Stimulated activated naive CD8-positive, alpha-beta T cell treated with anti-CD3 and anti-CD28 coated beads, Interleukin-15, amount 100 ng/mL, for 72 hours (primary cell): ENCODE measurements around the gene NAXE.
A peak's percentile ranks its signal among the peaks of the same experiment; 100 is the strongest.

ENCODE experiments used
- ATAC-seq: fragments of 150-1000 bp; cut with Tn5 transposase; 2 replicates; pipeline ENCODE4 v1.10.0; 2021; ENCODE audit warnings: mild to moderate bottlenecking, moderate library complexity
- DNase-seq, 2 donors: peaks; one replicate each; pipeline ENCODE4 v3.0.0; 2021 to 2022
- H3K27ac Mint-ChIP-seq, 2 donors: one replicate each; pipeline ENCODE4 v1.8.0; 2022; ENCODE audit warnings: mild to moderate bottlenecking in 2 of 2, mixed read lengths in 2 of 2, moderate library complexity in 2 of 2
- H3K27me3 Mint-ChIP-seq: one replicate; pipeline ENCODE4 v1.8.0; 2022; ENCODE audit warnings: mixed read lengths
- H3K4me1 Mint-ChIP-seq: one replicate; pipeline ENCODE4 v1.8.0; 2022; ENCODE audit warnings: mild to moderate bottlenecking, mixed read lengths
- H3K4me3 Mint-ChIP-seq, 2 donors: one replicate each; pipeline ENCODE4 v1.8.0; 2022; ENCODE audit warnings: mild to moderate bottlenecking in 2 of 2, mixed read lengths in 2 of 2, moderate library complexity in 1 of 2
- H3K9me3 Mint-ChIP-seq, 2 donors: one replicate each; pipeline ENCODE4 v1.8.0; 2022; ENCODE audit warnings: mixed read lengths in 2 of 2

Gene NAXE

GRCh38 chr1:156556354-156556753 lies 35.2 kb upstream of the NAXE start:
- Mint-ChIP-seq H3K4me1 (no peaks in the 10 kb centered on the region), H3K9me3 (no peaks in the 10 kb centered on the region), H3K27ac (no peak overlapping the region), H3K27me3 (no peaks in the 10 kb centered on the region), H3K4me3 (no peak overlapping the region)
- ATAC-seq = no peak
- no peak for DNase-seq

DNA sequence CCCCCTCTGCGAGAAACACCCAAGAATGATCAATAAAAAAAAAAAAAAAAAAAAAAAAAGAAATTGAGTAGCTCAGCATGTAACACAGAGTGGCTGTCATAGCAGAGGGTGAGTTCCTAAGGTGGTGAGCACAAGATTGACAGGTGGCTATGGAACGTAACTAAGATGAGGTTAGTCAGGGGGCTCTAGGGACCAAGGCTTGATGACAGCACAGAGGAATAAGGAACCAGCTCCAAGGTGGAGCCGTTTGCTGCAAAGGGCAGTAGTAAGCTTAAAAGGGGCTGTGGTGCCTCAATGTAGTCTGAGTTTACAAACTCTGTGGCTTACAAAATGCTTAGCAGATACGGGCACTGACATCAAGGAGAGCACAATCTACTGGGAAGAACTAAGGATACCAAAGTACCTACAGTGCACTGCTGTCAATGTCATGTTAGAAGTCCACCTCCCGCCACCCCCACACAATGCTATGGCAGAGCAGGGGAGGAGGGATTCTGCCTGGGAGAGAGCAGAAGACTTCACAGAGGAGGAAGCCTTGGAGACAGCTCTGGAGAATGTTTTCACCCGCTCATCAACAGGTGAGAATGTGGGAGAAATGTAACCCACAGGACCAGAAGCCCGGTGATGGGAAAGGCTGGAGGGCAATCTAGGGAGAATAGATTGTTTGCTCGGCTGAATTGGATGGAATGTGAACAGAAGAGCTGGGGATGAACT lies 32.3 kb upstream of the NAXE start:
- Mint-ChIP-seq H3K27ac (no peak overlapping the region), H3K27me3 (no peaks in the 10 kb centered on the region), H3K4me3 (no peak overlapping the region), H3K9me3 (no peaks in the 10 kb centered on the region), H3K4me1 (no peaks in the 10 kb centered on the region)
- ATAC-seq (no peak), DNase-seq (no peak)

- no peak for DNase-seq
- no peak for ATAC-seq
- Mint-ChIP-seq H3K27me3 (no peaks in the 10 kb centered on the region), H3K27ac (no peak overlapping the region), H3K4me3 (no peak overlapping the region), H3K4me1 (no peaks in the 10 kb centered on the region), H3K9me3 (no peaks in the 10 kb centered on the region)
Observed at GRCh38 chr1:156559797-156560385, 31.7 kb upstream of the NAXE start.

GRCh38 chr1:156560585-156561163 lies 30.9 kb upstream of the NAXE start:
- Mint-ChIP-seq H3K4me3 (no peak overlapping the region), H3K9me3 (no peaks in the 10 kb centered on the region), H3K4me1 (no peaks in the 10 kb centered on the region), H3K27me3 (no peaks in the 10 kb centered on the region), H3K27ac (peak overlapping the region in 1 of 2 donors; percentile 35)
- ATAC-seq (no peak), DNase-seq (no peak)

DNA sequence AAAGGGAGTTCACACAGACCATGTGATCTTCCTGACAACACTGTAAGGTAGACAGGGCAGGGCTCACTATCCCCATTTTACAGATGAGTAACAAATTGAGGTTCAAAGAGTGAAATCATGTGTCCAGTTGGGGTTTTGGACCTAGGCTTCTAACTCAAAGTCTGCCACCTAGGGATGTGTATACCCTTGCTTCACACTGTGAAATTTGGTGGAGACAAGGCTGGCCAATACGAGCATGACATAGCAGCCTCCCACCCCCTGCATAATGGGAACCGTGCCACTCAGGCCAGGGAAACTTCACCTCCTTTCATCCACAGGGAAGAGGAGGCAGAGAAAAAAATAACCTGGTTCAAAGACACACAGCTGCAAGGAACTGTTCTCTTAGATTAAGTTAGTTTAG lies 26.1 kb upstream of the NAXE start:
- no peak overlapping the region for H3K4me3 Mint-ChIP-seq
- no peak overlapping the region for H3K27ac Mint-ChIP-seq
- H3K4me1 Mint-ChIP-seq = peaks cover 4% of the 10 kb centered on the region
- no peak for DNase-seq
- ATAC-seq = no peak
- H3K9me3 Mint-ChIP-seq = no peaks in the 10 kb centered on the region
- no peaks in the 10 kb centered on the region for H3K27me3 Mint-ChIP-seq

- peak overlapping the region in 1 of 2 donors; percentile 79 for H3K27ac Mint-ChIP-seq
- H3K4me3 Mint-ChIP-seq = no peak overlapping the region
- H3K9me3 Mint-ChIP-seq = no peaks in the 10 kb centered on the region
- H3K4me1 Mint-ChIP-seq = peaks cover 11% of the 10 kb centered on the region
- DNase-seq (no peak), ATAC-seq (no peak)
- H3K27me3 Mint-ChIP-seq = peaks cover 5% of the 10 kb centered on the region
Observed at GRCh38 chr1:156566436-156566835, 25.1 kb upstream of the NAXE start.

DNA sequence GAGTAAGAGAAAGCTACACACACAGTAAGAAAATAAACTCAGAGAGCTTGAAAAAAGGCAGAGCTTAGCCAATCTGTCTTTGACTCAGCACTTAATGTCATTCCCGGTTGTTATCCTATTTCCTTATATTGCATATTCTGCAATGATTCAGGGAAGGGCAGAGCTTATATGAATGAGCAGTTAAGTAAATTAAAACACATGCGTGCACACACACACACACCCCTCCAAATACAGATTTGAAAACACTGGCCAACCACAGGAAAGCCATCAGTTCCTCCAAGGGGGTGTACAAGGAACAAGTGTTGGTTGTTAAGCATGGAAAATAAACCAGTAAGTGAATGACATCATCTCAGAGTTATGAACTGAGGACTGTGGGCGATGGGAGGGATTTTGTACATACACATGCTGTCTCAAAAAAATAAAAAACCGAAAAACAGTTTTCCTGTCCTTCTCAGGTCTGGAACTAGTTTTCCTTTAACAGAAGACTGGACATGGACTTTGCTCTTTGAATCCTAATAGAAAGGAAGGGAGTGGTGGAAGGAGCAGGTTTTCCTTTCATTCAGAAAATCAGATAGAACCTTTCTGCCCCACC lies 20.2 kb upstream of the NAXE start:
- Mint-ChIP-seq H3K9me3 (no peaks in the 10 kb centered on the region), H3K4me3 (peak overlapping the region; percentile 95 to 97), H3K27ac (no peak overlapping the region), H3K4me1 (peaks cover 28% of the 10 kb centered on the region), H3K27me3 (peaks cover 25% of the 10 kb centered on the region)
- no peak for DNase-seq
- no peak for ATAC-seq

DNA sequence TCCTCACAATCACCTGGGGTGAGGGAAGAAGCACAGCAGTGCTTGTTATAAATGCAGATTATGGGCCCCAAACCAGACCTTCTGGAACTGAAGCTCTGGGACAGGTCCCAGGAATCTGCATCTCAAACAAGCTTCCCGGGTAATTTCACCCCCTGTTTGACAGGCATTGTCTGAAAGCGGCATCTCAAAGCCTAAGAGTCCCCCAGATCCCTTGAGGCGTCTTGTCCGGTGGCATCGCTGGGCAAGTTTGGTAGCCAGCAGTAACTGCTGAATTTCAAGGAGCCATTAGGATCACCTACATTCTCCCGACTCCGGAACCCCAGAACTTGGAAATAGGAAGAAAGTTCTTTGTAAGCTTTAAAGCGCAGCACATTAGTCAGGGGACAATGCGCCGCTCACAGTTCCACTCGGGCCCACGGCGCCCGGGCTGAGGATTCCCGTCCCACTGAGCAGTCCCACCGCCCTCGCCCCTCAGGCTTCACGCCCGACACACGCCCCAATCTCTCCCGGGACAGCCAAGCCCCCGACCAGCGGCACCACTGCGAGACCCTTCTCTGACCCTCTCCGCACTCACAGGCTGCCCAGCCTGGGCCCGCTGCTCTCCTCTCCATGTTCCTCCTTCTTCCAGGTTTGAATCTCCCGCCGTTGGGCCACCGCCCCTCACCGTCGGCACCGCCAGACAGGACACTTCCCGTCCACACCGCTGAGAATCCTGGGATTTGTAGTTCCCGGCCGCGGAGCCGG lies 19.5 kb upstream of the NAXE start, which contains the start of gene IQGAP3:
IQGAP3 (minus strand) TSS at position 647 of the 744 bp plus-strand sequence; CDS start at position 611, 36 bp downstream.
- DNase-seq = peak; percentile 69
- H3K27ac Mint-ChIP-seq = peak within 1 kb of the TSS; percentile 64 to 87
- peak within 1 kb of the TSS; percentile 95 to 97 for H3K4me3 Mint-ChIP-seq
- peaks cover 24% of the 10 kb centered on the region for H3K4me1 Mint-ChIP-seq
- peaks cover 25% of the 10 kb centered on the region for H3K27me3 Mint-ChIP-seq
- peak; percentile 93 for ATAC-seq
- H3K9me3 Mint-ChIP-seq = no peaks in the 10 kb centered on the region

- Mint-ChIP-seq H3K4me3 (peak overlapping the region; percentile 95 to 97), H3K4me1 (peaks cover 24% of the 10 kb centered on the region), H3K27me3 (peaks cover 25% of the 10 kb centered on the region), H3K27ac (peak overlapping the region; percentile 64 to 87), H3K9me3 (no peaks in the 10 kb centered on the region)
- ATAC-seq = peak; percentile 19
- DNase-seq = no peak
Observed at GRCh38 chr1:156572663-156573018, 18.9 kb upstream of the NAXE start.

GRCh38 chr1:156574039-156574633 lies 17.4 kb upstream of the NAXE start:
- no peak overlapping the region for H3K27ac Mint-ChIP-seq
- no peaks in the 10 kb centered on the region for H3K9me3 Mint-ChIP-seq
- DNase-seq (no peak), ATAC-seq (no peak)
- H3K4me1 Mint-ChIP-seq = peaks cover 24% of the 10 kb centered on the region
- H3K27me3 Mint-ChIP-seq = peaks cover 25% of the 10 kb centered on the region
- no peak overlapping the region for H3K4me3 Mint-ChIP-seq

GRCh38 chr1:156577550-156577949 lies 14.0 kb upstream of the NAXE start:
- Mint-ChIP-seq H3K9me3 (no peaks in the 10 kb centered on the region), H3K4me3 (no peak overlapping the region), H3K27ac (no peak overlapping the region), H3K4me1 (peaks cover 24% of the 10 kb centered on the region), H3K27me3 (peaks cover 9% of the 10 kb centered on the region)
- DNase-seq (no peak), ATAC-seq (no peak)

DNA sequence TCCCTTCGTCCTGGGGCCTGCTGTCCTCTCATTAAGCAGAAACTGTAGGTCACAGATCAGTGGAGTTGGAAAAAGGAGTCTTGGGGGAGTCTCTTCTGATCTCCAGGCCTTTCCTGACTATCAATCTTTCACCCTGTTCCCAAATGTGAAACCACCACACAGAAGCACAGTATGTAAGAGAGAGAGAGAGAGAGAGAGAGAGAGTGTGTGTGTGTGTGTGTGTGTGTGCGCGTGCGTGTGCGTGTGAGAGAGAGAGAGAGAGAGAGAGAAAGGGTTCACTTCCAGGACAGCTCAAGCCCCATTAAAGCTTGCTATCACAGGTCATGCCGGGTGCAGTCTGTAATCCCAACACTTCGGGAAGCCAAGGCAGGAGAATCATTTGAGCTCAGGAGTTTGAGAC lies 13.5 kb upstream of the NAXE start:
- no peaks in the 10 kb centered on the region for H3K9me3 Mint-ChIP-seq
- no peak overlapping the region for H3K4me3 Mint-ChIP-seq
- DNase-seq (no peak), ATAC-seq (no peak)
- no peak overlapping the region for H3K27ac Mint-ChIP-seq
- H3K27me3 Mint-ChIP-seq = peaks cover 4% of the 10 kb centered on the region
- peaks cover 24% of the 10 kb centered on the region for H3K4me1 Mint-ChIP-seq

- ATAC-seq = no peak
- peak within 1 kb of the TSS in 1 of 2 donors; percentile 14 for H3K27ac Mint-ChIP-seq
Observed at GRCh38 chr1:156579472-156579871, 12.1 kb upstream of the NAXE start, which contains the start of gene TTC24. Gene TTC24 (plus strand): TSS chr1:156579723. CDS start chr1:156581365, 1,642 bp downstream.

GRCh38 chr1:156581661-156582387 lies 9.8 kb upstream of the NAXE start:
- peak overlapping the region; percentile 98 to 99 for H3K27ac Mint-ChIP-seq

More at GRCh38 chr1:156579472-156579871, 12.1 kb upstream of the NAXE start, which contains the start of gene TTC24:
- Mint-ChIP-seq H3K4me1 (peaks cover 37% of the 10 kb centered on the region), H3K9me3 (no peaks in the 10 kb centered on the region), H3K4me3 (no peak within 1 kb of the TSS), H3K27me3 (no peaks in the 10 kb centered on the region)
- no peak for DNase-seq

More at GRCh38 chr1:156581661-156582387, 9.8 kb upstream of the NAXE start:
- Mint-ChIP-seq H3K27me3 (no peaks in the 10 kb centered on the region), H3K9me3 (no peaks in the 10 kb centered on the region), H3K4me1 (peaks cover 49% of the 10 kb centered on the region), H3K4me3 (peak overlapping the region; percentile 93 to 96)
- ATAC-seq (peak; percentile 80), DNase-seq (peak; percentile 64 to 76)
